Astrocyte of the hippocampus (primary cell): ENCODE results near the gene FMNL2.

Experiments used
- DNase-seq: peaks from one replicate; pipeline ENCODE4 v3.0.0; 2011; ENCODE audit warnings: low read depth, low spot score

The FMNL2 gene

DNA sequence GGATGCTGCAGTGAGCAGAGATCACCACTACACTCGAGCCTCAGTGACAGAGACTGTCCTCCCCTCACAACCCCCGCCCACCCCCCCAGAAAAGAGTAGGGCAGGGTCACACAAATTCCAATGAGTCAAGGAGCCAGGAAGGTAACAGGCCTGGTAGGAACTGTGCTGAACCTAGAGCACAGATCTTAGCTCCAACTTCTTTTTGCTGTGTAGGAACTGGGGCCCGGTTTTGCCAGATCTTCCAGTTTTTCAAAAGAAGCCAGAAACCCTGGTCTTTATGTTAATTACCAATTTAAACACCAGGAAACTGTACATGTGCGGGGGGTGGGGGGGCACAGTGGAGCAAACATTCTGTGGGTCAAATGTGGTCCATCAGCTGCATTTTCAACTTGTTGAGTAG is 311.3 kb downstream of the FMNL2 start:
- DNase-seq: no peak

DNA sequence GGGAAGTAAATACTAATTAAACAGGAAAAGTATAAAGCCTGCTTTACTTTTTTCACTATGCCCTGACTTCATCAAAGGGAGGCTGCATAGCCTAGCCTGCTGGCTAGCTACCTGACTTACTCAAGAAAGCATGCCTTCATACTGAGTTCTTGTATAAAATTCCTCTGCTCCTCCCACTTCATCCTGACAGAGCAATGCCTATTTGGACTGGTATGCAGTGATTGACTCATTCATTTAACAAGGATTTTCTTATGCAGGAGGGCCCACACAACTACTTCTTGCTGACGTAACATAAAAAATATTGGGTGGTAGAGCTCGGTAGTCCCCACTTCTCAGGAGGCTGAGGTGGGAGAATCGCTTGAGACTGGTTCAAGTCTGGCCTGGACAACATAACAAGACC is 311.8 kb downstream of the FMNL2 start:
- peak; percentile 89 for DNase-seq

DNA sequence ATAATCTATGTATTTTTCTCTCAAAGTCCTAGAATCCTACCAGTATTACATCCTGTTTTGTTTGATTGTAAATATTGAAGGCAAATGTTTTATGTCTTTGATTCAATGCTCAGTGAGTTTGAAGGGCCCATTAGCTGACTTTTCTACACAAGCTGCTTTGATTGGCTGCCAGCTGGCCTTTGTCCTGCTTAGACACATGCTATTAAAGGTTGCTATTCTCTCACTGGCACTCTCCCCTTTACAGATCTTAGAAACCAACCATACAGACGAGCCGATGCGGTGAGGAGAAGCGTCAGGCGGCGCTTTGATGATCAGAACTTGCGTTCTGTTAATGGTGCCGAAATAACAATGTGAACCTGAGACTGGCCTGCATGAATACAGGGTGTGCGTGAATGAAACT is 312.6 kb downstream of the FMNL2 start:
- peak; percentile 83 for DNase-seq

- peak; percentile 23 for DNase-seq
Measured at GRCh38 chr2:152648336-152648735, 313.4 kb downstream of the FMNL2 start.

DNA sequence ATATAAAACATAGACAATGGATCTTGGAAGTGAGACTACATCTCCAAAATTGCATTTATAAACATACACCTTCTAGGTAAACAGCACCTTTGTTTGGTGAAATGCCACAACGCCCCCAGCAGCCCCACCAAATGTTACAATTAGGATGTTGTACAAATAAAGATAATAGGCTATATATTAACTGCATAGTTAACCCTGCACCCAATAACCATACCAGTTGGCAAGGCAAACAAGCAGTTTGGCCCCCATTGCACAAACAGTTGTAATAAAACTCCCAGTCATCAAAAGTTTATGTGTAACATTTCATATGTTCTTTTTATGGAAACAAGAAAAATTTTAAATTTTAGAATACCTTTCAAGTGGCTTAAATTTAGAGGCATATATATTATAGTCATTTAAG is 315.0 kb downstream of the FMNL2 start:
- DNase-seq: no peak

GRCh38 chr2:152650768-152651371 is 315.9 kb downstream of the FMNL2 start:
- no peak for DNase-seq

DNA sequence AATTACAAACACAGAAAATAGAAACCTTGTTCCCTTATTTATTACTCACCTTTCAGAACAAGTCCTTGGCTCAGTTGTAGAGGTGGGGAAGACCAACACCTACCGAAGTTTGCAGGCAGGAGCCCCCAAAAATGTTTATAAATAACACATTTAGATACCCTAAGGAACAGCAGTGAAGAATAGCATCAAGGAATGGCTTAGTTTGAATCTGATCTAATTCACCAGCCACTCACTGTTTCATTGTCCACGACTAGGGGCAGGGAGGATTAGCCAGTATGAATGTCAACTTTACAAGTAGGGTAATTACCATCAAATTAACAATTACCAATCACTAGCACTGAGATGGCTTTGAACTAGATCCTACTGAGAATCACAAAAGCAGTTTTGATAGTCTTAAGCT is 316.9 kb downstream of the FMNL2 start:
- no peak for DNase-seq

GRCh38 chr2:152655880-152656279 is 320.9 kb downstream of the FMNL2 start:
- no peak for DNase-seq

DNA sequence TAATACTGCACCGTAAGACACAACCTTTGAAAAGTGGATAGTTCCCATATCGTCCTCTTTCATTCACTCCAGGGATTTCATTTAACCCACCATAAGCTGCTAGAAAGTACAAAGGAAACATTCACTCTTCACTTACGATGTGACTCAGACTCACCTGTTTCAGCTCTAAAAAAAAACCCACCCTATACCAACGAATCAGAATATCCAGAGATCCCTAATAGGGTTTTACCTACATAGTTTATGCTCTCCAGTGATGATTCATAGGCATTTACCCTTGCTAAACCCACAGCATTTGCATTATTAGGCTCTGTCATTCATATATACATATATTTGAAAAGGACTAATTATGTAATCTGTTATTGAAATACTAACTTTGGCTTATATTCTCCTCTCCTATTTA is 322.1 kb downstream of the FMNL2 start:
- DNase-seq: no peak

DNA sequence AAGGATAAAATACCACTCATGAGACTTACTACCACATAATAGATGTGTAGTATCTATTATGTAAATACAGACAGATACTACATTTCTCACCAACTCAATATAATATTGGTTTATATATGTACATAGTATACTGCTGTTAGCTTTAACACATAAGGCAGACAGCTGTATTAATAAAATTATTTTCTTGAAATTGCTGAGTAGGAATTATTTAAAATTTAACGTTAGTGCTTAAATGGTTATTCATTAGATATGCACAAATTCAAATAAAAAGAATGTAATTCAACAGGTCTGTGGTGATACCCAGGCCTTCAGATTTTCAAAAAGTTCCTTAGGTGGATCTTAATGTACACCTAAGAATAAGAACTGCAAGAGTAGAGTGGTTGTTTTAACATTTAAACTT is 323.2 kb downstream of the FMNL2 start:
- no peak for DNase-seq

- DNase-seq: no peak
Measured at GRCh38 chr2:152661076-152661475, 326.1 kb downstream of the FMNL2 start.

- no peak for DNase-seq
Measured at GRCh38 chr2:152664725-152665124, 329.8 kb downstream of the FMNL2 start.

DNA sequence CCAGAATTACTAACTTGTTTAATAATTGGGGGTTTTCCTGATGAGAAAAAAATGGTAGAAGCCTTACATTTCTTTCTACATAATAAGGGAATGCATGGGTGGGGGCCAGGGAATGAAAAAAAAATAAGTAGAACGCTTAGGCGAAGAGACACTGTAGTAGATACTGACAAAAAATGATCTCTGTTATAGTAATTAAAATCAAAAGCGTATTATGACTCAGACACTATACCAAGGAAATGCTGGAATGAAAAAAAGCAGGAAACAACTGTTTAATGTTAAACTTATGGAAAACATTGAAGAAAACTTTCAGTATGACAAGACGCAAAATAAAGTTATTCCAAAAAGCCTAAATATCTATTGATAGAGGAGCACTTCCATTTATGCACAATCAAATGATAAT is 339.4 kb downstream of the FMNL2 start:
- no peak for DNase-seq

- DNase-seq: no peak
Measured at GRCh38 chr2:152676461-152676860, 341.5 kb downstream of the FMNL2 start.

DNA sequence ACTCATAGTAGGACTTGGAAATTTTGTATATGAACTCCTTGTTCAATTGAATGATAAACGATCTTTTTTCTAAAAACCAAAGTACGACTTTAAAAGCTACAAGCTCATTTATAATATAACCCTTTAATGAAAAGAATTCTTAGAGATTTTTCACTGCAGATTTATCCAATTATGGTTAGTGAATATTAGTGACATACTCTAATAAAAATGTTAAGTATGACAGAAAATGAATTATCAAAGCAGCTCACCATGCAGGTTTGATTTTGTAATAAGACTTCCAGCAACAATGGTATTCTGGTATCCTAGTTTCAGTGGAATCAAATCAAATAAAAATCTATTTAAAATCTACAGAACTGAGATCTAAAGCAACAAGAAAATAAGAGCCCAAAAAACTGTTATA is 343.8 kb downstream of the FMNL2 start:
- DNase-seq: no peak

- no peak for DNase-seq
Measured at GRCh38 chr2:152682663-152683062, 347.7 kb downstream of the FMNL2 start.

GRCh38 chr2:152683400-152683799 is 348.4 kb downstream of the FMNL2 start:
- DNase-seq: no peak

- no peak for DNase-seq
Measured at GRCh38 chr2:152686321-152686720, 351.3 kb downstream of the FMNL2 start.

- no peak for DNase-seq
Measured at GRCh38 chr2:152693033-152693432, 358.1 kb downstream of the FMNL2 start.

- DNase-seq: peak; percentile 87
Measured at GRCh38 chr2:152694161-152694661, 359.2 kb downstream of the FMNL2 start.

- DNase-seq: no peak
Measured at GRCh38 chr2:152695763-152696162, 360.8 kb downstream of the FMNL2 start.

DNA sequence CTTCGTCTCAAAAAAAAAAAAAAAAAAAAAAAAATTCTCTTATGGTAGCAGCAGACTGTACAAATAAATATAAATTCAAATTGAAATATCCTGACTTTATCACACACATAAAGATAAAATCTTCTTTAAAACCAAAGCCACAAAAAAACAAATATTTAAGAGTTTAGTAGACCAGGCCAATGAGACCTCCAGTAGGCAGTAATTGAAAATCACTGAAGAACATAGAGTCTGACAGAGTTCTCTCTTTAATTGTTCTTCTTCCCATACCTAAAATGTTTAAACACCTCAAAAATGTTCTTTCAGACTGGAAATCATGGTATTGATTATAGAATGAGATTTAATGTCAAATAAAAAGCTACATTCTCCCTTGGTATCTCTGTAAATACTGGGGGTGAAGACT is 361.5 kb downstream of the FMNL2 start:
- DNase-seq: peak; percentile 5
